HPDE6-E6E7 (cell line): ENCODE data around the gene GCC2.
A peak's percentile ranks its signal among the peaks of the same experiment; 100 is the strongest.
"Not testable (repeated sequence)": the region's sequence is repeated elsewhere in the genome, so short reads cannot be mapped to it uniquely, and the experiment has no call there.

ENCODE experiments used
- DNase-seq: peaks from one replicate; pipeline ENCODE4 v3.0.0; 2011; ENCODE audit warnings: missing footprints; ENCODE audit errors: extremely low spot score

The GCC2 gene

DNA sequence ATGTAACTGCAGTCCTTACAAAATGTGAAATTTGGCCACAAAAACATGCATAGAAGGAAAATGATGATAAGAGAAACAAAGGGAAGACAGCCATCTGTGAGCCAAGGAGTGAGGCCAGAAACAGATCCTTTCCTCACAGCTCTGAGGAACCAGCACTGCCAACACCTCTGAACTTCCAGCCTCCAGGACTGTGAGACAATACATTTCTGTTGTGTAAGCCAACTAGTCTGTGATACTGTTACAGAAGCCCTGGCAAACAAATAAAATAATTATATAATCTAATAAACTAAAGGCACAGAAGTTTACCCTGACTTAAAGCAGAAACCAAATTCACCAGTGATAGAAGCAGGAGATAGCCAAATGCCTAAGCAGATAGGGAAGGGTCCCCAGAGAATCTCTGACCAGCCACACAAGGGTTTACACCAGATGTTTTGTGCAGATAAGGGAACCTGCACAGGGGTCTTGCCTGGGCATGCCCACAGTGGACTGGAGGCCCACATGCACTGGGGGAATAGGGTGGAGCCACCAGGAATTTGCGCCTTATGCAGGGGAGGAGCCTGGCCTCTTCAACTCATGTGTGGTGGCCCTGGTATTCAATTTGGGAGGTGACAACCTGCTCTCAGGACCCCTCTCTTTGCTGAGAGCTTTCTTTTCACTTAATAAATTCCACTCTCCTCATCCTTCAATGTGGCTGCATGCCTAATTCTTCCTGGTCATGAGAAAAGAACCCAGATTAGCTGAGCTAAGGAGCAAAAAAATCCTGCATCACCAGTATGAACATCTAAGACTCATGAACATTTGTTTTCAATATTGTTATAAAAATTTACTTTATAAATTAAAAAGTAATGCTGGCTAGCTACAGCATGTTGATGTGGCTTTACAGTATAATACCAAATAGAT is 3.8 kb upstream of the GCC2 start:
- no peak for DNase-seq

DNA sequence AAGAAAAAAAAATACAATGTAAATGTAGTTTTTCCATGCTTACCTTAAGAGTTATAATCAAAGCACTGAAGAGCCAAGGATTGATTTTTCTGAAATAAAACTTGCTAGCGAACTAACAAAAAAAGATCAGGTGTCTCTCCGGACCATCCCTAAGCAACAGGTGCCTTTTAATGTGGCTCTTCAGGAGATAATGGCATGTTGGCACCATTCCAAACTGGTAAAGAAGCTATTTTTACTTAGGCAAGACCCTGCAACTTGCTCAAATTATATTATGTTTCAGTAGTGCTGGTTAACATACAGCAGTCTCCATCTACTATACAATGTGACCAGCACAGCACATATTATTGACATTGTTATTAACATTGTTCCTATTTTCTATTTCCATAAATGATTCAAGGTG is 2.3 kb upstream of the GCC2 start:
- DNase-seq: no peak

DNA sequence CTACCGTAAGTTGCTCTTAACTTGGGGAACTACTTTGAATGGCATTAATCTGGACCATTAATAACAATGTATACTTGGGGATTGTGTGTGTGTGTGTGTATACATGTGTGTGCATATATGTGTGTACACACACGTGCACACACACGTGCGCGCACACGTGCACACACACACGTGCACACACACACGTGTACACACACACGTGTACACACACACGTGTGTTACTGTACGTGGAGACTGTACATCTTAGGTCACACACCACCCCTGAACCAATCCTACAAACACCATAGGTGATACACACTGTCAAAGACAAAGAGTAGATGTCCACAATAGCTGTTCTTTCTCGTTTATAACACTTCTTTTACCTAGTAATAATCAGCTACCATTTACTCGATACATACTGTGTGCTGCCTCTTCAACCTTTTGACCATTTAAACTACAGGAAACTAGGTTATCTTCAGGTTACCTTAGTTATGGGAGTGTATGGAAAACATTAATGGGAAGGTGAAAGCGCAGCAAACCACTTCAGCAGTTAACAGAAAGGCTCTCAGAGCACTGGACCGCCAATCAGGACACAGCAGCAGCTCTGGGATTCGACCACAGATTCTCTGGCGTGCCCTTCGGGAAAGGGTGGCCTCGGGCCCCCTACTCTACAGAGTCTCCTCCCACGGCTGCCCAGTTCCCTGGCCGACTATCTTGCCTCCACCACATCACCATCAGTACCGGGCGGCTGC is 894 bp upstream of the GCC2 start:
- DNase-seq: no peak

DNA sequence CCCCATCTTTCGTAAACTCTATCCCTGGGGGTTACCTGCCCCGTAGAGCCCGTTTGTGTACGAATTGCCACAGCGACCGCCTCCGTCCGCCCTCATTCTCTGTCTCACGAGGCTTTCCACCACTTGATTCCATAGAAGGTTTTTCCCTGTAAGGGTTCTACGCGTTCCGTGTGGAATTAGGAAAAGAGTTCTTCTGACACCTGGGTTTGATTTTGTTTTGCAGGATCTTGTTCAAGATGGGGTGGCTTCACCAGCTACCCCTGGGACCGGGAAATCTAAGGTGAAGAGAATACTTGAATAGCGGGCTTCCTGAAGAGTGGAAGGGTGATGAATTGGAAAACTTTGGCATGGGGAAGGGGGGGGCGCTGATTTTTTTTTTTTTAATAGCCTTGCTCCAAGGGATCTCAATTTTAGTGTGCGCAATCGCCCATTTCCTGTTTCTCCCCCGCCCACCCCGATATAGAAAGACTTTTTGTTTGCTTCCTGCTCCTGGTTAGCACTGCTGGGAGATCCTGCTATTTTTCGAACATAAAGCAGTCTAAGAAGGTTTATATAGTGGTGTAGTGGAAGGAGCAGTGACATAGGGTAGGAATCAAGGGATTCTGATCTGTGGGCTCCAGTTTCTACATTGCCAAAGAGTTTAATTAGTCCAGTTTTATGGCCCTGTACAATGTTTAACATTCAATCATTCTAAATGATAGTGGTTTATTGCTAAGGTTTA is 564 bp downstream of the GCC2 start:
- peak; percentile 9 for DNase-seq

DNA sequence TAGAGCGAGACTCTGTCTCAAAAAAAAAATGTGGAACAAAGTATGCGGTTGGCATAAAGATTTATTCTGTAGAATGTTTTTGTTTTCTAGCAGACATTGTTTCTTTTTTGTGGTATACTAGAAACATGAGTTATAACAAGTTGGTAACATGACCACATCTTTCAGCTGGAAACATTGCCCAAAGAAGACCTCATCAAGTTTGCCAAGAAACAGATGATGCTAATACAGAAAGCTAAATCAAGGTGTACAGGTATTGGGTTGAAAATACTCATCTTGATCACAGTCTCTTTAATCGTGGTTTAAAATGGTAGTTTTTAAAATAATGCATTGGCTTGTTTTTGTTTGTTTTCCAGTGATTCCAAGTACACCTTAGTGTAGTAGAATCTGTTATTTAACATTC is 1.9 kb downstream of the GCC2 start:
- DNase-seq: no peak

DNA sequence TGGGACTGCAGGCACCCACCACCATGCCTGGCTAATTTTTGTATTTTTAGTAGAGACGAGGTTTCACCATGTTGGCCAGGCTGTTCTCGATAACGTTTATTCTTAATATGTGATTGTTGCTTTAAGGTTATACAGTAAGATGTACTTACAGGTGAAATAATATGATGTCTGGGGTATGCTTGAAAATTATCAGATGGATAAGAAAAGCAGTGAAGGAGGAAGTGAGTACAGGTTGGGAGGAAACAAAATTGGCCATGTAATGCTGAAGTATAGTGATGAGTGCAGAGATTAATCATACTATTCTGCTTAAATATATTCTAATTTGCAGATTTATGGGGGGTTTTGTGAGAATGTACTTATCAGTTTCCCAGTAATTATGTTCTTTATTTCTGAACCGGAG is 3.0 kb downstream of the GCC2 start:
- no peak for DNase-seq

DNA sequence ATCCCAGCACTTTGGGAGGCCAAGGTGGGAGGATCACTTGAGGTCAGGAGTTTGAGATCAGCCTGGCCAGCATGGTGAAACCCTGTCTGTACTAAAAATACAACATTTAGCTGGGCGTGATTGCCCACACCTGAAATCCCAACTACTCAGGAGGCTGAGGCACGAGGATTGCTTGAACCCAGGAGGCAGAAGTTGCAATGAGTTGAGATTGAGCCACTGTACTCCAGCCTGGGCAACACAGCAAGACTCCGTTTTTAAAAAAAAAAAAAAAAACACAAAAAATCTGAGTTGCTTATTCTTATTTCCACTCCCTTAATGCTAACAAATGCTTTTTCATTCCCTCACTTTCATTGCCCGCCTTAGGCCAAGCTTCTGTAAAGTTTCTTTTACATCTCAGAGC is 4.5 kb downstream of the GCC2 start:
- DNase-seq: not testable (repeated sequence)

DNA sequence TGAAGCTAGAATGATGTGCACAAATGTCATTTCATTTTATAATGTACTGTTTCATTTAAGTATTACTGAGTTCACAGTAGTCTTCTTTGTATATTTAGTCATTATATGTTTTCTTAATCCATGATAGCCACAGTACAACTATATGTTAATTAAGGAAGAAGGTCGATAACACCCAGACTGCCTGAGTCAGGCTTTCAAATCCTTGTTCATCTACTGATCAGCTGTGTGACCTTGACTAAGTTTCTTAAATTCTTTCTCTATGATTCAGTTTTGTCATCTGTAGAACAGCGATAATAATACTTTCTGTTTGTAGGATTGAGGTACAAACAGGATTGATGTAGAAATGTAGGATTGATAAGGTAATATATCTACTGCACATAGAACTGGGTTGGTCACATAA is 5.4 kb downstream of the GCC2 start:
- no peak for DNase-seq

DNA sequence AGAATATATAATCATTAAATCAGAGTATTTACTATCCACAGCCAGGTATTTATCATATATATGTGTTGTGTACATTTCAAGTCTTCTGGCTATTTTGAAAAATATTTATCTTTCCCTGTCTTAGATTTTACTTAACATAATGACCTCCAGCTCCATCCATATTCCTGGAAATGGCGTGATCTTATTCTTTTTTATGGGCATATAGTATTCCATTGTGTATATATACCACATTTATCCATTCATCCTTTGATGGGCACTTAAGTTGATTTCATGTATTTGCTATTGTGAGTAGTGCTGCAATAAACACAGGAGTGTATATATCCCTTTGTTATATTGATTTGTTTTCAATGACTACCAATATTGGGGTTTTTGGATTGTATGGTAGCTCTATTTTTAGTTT is 6.6 kb downstream of the GCC2 start:
- DNase-seq: no peak

DNA sequence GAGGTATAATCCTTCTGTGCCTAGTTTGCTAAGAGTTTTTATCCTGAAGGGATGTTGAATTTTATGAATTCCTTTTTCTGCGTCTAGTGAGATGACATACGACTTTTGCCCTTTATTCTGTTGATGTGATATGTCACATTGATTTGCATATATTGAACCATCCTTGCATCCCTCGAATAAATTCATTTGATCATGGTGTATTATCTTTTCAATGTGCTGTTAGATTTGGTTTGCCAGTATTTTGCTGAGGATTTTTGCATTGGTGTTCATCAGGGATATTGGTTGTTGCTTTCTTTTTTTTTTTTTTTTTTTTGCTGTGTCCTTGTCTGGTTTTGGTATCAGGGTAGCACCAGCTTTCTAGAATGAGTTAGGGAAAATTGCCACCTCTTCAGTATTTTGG is 9.1 kb downstream of the GCC2 start:
- no peak for DNase-seq

DNA sequence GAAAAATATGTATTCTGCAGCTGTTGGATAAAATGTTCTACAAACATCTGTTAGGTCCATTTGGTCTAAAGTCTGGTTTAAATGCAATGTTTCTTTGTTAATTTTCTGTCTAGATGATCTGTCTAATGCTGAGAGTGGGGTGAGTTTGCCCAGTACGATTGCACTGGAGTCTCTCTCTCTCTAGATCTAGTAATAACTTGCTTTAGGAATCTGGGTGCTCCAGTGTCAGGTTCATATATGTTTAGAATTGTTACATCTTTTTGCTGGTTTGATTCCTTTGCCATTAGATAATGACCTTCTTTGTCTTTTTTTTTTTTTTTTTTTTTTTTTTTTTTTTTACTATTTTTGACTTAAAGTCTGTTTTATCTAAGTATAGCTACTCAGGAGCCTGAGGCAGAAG is 10.4 kb downstream of the GCC2 start:
- DNase-seq: no peak

DNA sequence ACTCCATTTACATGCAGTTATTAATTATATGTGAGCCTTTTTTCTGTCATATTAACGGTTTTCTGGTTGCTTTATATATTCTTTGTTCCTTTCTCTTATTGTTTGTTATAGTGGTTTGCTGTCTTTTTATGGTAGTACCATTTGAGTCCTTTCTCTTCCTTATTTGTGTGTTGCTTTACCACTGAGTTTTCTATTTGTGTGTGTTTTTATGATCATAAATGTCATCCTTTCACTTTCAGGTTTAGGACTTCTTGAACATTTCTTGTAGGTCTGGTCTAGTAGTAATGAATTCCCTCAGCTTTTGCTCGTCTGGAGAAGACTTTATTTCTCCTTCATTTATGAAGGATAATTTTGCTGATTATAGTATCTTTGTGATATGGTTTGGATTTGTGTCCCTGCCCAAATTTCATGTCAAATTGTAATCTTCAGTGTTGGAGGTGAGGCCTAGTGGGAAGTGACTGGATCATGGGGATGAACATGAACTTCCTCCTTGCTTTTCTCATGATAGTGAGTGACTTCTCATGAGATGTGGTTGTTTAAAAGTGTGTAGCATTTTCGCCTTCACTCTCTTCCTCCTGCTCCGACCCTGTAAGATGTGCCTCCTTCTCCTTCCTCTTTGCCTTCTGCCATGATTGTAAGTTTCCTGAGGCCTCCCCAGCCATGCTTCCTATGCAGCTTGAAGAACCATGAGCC is 11.5 kb downstream of the GCC2 start:
- no peak for DNase-seq

DNA sequence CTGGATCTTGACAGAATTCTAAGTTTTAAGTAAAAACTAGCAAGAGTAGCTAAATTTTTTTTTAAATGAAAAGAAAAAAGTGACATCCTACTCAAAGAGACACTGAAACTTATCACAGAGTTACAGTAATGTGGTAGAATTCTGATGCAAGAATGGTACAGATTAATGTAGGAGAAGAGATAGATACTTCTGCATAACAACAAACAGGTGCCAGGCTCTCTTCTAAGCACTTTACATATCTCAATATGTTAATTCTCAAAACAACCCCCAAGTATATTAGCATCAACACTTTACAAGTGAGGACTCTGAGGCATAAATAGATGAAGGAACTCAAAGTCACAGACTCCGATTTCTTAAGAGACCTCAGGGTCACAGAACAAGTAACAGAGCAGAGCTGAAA is 28.1 kb downstream of the GCC2 start:
- DNase-seq: no peak

DNA sequence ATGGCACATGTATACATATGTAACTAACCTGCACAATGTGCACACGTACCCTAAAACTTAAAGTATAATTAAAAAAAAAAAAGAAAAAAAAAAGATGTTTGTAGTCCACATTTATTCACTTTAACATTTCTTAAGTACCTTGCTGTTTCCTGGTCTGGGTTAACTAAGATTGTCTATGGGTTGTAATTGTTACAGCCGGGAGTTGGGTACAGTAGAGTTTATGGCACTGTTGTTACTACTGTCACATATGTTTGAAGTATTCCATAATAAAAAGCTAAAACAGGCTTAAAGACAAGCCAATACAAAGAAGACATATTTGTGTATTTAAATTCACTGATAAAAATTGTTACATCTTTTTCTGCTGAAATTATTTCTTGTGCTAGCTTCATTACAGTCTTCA is 36.2 kb downstream of the GCC2 start:
- DNase-seq: no peak

DNA sequence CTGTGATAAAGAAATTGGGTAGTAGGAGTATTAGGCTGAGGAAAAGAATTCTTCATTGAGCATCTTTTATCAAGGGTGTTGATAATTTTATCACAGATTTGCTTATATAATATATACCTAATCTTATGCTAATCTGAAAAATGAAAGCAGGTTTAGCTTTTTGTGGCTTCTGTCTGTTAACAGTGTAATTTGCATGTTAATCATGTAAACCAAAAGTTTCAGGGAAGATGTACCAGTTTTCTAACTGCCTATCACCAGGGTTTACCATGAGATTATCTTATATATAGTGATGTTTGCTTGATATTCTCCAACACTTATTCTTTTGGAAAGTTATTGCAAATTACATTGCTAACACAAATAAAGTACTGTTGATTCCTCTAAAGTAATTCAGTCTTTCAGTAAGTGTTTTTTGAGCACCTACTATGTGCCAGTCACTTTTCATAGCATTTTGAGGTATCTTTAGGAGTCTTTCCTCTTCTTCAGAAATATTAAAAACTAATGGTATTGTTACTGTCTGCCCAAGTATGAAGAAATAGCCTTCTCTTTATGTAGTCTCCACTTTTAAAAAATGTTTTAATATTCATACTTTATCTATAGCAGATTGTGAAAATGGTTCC is 41.6 kb downstream of the GCC2 start:
- DNase-seq: no peak

DNA sequence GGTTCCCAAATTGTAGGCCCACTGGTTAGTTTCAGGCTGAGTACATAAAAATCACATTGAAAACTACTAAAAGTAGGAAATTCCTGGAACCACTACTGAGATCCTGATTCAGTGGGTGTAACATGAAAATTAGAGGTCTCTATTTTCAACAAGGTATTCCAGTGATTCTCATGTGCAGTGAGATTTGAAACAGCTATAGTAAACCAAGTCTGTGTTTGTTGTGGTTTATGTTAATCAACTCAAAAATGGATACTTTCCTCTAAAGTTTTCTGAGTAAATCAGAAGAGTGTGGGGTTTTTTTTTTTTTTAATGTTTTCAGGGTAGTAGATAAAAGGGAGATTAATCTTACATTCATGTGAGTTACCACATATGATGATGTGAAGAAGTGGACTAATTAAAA is 42.8 kb downstream of the GCC2 start:
- DNase-seq: no peak

DNA sequence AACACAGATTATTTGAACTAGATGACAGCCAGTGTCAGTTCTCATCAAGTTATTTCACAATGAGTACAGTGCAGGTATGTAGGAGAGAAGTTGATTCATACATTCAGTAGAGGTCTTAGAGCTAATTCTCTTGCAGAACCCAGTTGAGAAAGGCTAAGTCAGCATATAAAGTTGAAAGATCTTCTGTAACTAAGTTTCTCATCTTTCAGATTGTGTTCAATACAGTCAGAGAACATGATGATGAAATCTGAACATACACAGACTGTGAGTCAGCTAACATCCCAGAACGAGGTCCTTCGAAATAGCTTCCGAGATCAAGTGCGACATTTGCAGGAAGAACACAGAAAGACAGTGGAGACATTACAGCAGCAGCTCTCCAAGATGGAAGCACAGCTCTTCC is 43.4 kb downstream of the GCC2 start:
- DNase-seq: peak; percentile 52

DNA sequence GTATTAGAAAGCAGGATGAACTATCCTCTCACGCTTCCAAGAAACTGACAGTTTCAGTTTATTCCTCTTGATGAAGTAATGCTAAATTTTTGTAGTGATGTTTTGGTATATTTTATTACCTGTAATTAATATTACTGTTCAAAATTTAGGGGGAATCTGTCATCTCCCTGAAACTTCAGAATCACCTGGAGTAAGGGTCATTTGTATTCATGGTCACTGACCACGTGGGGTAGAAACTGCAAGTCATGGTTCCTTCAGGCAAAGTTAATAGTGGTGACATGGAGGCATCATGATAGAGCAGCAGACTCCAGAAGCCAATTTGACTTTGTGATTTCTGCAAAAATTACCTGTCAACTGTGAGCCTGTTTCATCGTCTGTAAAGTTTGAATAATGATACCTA is 47.2 kb downstream of the GCC2 start:
- not testable (repeated sequence) for DNase-seq

DNA sequence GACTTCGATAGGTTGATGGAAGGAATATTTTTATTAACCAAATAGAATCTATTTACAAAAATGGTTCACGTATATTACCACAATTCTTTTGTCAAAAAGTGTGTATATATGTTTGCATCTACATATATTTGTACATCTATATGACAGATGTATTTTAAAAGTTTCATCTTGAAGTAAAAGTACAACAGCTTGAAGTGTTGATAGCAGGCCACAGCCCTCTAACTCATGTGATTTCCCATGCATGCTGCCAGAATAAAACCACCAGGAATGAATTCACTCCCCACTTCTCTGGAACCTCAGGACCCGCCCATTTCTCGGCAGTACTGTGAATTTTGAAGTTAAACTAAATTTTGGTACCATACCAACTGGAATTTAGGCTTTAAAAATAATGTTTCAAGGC is 58.6 kb downstream of the GCC2 start:
- DNase-seq: not testable (repeated sequence)

DNA sequence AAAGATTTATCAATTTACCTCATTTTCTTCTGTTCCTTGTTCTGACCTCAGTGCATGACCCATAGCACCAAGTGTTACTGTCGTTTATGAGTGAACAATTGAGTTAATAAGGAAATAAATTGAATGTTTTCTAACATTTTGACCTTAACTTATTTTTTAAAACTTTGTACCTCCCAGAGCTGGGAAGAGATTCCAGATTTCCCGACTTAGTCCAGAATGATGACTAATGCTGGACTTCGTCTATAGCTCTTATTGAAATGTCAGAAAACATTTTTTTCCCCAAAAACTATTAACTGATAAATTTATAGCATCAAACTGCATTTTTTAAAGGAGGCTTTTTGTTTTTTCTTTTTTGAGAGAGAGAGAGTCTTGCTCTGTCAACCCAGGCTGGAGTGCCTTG is 63.4 kb downstream of the GCC2 start:
- DNase-seq: not testable (repeated sequence)

DNA sequence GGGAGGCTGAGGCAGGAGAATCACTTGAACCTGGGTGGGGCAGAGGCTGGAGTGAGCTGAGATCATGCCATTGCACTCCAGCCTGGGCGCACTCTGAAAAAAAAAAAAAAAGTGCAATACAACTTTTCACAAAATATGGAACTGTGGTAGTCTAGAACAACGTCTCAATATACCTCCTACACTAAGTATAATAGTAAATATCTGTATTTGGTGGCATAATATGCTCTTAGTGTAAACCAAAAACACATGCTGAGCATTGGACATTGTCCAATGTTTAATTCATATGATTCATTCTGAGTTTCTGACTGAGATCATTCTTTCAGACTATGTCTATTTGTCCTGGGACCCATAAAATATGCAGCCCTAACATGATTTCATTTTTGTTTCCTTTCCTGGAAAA is 65.5 kb downstream of the GCC2 start:
- not testable (repeated sequence) for DNase-seq

DNA sequence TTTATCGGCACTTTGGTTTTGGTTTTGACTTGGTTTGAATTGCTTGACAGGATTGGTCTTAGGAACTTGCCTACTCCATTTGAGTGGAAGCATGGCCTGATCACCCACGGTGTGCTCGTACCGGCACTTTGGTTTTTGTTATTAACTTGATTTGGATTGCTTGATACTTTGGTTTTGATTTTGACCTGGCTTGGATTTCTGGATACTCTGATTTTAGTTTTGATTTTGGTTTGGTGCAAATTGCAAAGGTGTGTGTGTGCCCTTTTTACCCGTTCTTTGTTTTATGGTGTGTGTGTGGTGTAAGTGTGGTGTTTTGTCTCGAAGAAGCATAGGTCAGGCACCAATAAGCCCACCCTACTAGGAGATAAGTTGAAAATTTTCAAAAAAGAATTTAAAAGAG is 75.7 kb downstream of the GCC2 start:
- DNase-seq: not testable (repeated sequence)
